NB4 (cell line): ENCODE data around the gene PRR9.
A peak's percentile ranks its signal among the peaks of the same experiment; 100 is the strongest.

Experiments used
- DNase-seq: peaks from one replicate; pipeline ENCODE4 v3.0.0; 2010; ENCODE audit warnings: low read depth
- H3K4me3 ChIP-seq: one replicate; pipeline ENCODE4 v1.5.1; 2011; ENCODE audit warnings: mild to moderate bottlenecking, low read depth, low read length, moderate library complexity
- MYC ChIP-seq: IDR thresholded peaks from 2 replicates; pipeline ENCODE4 v1.6.1; 2011; ENCODE audit warnings: low read depth, low read length
- POLR2A ChIP-seq: IDR thresholded peaks from 2 replicates; pipeline ENCODE4 v1.6.1; 2011; ENCODE audit warnings: mild to moderate bottlenecking; ENCODE audit not compliant: insufficient read length; ENCODE audit errors: extremely low read depth
- TF ChIP-seq, protein P1 (sequence below): IDR thresholded peaks from 2 replicates; pipeline ENCODE4 v1.6.1; 2011; ENCODE audit warnings: low read depth, low read length
- TF ChIP-seq, protein P2 (sequence below): IDR thresholded peaks from one replicate; pipeline ENCODE4 v1.5.1; 2012; ENCODE audit warnings: low read depth, low read length

The PRR9 gene

DNA sequence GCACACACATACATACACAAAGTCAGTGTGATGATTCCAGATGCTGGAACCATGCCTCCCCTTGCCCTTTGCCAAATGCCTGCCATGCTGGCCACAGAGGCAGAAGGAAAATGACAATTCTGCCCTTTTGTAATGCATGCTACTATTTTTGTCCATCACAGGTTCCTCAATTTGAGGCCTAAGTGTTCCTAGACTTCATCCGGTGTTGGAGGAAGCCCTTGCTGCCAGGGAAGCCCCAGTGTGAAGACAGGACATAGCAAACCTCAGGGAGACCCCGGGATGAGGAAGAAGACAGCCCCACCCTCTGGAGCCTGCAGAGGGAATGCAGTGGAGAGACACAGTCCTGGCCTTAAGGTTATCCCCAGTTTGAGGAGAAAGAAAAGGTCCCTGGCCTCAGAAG is 14.4 kb downstream of the PRR9 start:
- TF ChIP-seq POLR2A: no peak

DNA sequence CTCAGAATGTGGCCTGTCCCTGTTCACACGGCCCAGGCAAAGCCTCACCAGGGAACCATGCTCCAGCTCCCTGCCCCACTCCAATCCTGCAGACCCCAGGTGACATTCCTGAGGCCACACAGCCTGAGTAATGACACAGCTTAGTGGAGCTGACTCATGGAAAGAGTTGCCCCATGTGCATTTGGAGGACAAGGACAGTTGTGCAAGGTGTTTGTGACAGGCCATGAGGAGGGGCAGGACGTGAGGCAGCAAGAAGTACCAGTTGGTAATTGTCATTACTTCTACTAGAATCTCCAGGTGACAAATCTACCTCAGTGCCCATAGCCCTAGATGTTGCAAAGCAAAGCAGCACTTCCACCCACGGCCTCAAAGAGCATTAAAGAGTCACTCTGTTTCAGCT is 15.2 kb downstream of the PRR9 start:
- TF ChIP-seq, protein P1, sequence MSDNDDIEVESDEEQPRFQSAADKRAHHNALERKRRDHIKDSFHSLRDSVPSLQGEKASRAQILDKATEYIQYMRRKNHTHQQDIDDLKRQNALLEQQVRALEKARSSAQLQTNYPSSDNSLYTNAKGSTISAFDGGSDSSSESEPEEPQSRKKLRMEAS: no peak
- TF ChIP-seq, protein P2, sequence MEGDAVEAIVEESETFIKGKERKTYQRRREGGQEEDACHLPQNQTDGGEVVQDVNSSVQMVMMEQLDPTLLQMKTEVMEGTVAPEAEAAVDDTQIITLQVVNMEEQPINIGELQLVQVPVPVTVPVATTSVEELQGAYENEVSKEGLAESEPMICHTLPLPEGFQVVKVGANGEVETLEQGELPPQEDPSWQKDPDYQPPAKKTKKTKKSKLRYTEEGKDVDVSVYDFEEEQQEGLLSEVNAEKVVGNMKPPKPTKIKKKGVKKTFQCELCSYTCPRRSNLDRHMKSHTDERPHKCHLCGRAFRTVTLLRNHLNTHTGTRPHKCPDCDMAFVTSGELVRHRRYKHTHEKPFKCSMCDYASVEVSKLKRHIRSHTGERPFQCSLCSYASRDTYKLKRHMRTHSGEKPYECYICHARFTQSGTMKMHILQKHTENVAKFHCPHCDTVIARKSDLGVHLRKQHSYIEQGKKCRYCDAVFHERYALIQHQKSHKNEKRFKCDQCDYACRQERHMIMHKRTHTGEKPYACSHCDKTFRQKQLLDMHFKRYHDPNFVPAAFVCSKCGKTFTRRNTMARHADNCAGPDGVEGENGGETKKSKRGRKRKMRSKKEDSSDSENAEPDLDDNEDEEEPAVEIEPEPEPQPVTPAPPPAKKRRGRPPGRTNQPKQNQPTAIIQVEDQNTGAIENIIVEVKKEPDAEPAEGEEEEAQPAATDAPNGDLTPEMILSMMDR: no peak
- no peak for TF ChIP-seq MYC
- no peak for TF ChIP-seq POLR2A
- no peak for DNase-seq
- no peak overlapping the region for H3K4me3 ChIP-seq

More for the DNA sequence above, 14.4 kb downstream of the PRR9 start:
- no peak overlapping the region for H3K4me3 ChIP-seq
- peak; percentile 17 for DNase-seq

DNA sequence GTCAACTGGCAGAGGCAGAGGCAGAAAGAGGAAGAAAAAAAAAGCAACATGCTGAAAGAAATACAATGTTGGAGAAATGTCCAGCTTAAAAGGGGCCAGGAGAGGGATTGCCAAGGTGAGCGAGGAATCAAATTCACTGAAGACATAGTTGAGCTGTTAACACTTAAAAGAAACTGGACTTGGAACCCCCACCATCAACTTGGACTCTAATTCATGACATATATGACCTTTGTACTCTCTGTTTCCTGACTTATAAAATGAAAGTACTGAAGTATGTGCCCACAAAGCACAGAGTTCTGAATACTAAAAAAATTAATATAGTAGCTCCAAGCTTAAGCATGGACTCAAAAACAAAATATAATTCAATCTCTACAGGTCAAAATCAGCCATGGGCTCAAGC is 16.1 kb downstream of the PRR9 start:
- TF ChIP-seq, protein P2: no peak
- no peak for TF ChIP-seq MYC
- TF ChIP-seq POLR2A: no peak
- no peak for DNase-seq
- no peak overlapping the region for H3K4me3 ChIP-seq

DNA sequence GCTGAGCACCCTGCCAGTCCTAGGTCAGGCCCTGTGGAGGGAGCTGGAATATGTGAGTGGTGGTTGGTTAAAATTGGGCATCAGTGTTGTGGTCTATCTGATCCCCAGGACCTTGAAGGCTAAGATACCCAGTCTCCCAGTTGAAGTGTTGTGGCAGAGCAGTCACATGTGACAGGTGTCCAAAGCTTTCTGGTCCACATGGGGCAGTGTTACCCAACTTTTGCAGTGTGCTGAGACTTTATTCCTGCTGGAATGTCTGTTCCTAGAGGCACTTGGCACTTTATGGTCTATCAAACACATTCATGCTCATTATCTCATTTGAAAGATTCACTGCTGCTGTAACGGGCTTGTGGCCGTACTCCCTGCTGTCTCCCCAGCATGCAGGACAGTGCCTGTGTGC is 21.1 kb downstream of the PRR9 start:
- TF ChIP-seq MYC: no peak
- TF ChIP-seq, protein P1: peak; percentile 41; the same call in 1 of the 2 replicates
- DNase-seq: no peak
- no peak overlapping the region for H3K4me3 ChIP-seq

DNA sequence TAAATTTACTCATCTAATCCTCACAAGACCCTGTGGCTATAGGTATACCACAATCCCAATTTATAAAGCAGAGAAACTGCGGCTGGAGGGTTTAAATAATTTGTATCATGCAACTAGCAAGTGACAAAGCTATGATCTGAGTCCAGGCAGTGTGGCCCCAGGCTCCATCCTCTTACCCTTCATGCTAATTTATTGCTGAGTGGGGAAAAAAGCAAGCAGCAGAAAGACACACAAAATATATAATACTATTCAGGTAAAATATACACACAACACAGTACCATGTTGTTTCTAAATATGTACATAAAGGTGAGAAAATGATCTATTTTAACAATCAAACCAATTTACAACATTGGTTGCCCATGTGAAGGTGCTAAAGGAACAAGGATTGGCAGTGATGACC is 24.8 kb downstream of the PRR9 start:
- no peak overlapping the region for H3K4me3 ChIP-seq
- TF ChIP-seq POLR2A (no peak), MYC (no peak)
- TF ChIP-seq, protein P1: no peak
- TF ChIP-seq, protein P2: no peak
- no peak for DNase-seq

DNA sequence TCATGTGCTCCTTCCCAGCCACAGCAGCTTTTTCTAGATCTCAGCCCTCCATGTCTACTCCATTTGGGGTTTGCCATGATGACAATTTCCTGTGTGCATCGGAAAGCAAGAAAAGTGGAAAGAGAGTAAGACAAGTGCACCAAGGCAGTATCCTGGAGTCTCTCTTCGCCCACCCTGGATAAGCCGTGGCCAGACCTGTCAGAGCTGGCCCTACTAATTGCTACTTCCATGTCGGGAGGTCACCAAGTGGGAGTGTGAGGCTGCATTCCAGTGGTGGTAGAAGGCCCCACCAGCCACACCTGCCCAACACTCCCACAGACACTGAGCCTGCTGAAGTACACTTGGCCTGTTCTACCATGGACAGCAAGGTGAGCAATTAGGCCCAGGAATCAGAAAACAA is 28.1 kb downstream of the PRR9 start:
- no peak overlapping the region for H3K4me3 ChIP-seq
- DNase-seq: no peak
- TF ChIP-seq, protein P2: no peak
- TF ChIP-seq, protein P1: no peak
- TF ChIP-seq POLR2A: no peak

DNA sequence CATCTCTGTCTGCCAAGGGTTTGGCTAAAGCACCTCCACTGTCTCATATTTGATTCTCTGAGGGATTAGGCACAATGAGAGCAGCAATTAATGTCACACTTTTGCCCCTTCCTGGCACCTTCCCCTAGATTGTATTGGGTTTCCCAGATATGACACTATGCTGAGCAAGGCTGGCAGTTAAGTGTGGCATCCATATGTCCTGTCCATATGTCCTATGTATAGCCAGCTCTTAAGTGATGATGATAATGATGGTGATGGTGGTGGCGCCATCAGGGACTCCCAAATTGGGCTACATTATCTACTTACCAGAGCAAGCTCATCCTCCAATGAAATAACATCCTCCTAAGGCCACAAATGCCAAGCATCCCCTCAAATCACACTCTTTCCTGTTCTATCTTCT is 28.6 kb downstream of the PRR9 start:
- TF ChIP-seq, protein P2: no peak
- TF ChIP-seq, protein P1: no peak
- TF ChIP-seq POLR2A (no peak), MYC (no peak)
- no peak for DNase-seq
- H3K4me3 ChIP-seq: no peak overlapping the region
